ENCODE data around the gene BBC3. TPM values are rescaled to one million over a fixed set of nuclear protein-coding genes. Genes with fewer than 3 reads are reported as not detected.

The BBC3 gene
- total and polyA plus RNA-seq, 8 donors, result 5.5 to 19.4 (median 9.2) TPM

DNA sequence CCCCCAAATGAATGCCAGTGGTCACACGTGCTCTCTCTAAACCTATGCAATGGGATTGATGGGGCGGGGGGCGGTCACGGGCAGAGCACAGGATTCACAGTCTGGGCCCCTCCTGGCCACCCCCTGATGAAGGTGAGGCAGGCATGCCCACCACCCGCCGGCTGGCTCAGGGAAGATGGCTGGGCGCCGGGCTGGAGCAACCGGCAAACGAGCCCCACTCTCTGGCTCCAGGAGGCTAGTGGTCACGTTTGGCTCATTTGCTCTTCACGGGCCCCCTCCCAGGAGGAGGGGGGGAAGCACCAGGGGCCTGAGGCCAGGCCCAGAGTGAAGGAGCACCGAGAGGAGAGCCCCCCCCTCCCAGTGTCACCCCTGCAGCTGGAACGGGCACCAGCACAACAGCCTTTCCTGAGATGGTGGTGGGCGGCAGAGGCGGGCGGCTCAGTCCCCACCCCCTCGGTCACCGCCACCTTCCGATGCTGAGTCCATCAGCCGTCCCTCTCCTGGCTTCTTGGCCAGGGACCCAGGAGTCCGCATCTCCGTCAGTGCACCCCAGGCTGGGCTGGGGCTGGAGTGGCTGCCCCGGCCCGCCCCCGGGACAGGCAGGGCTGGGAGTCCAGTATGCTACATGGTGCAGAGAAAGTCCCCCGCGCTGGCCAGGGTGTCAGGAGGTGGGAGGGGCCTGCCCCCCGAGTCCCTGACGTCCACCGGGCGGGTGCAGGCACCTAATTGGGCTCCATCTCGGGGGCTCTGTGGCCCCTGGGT is 9.7 kb downstream of the BBC3 start:
- Histone ChIP-seq H3K27ac (no peak overlapping the region), H3K27me3 (no peaks in the 10 kb centered on the region), H3K36me3 (peaks cover 0 to 19% (median 8%) of the 10 kb centered on the region in 3 donors), H3K4me3 (no peak overlapping the region), H3K9me3 (no peaks in the 10 kb centered on the region), H3K4me1 (peaks cover 0 to 6% (median 5%) of the 10 kb centered on the region in 3 donors)
- intact Hi-C loops (cut with DNase I), result no loop called here
- TF ChIP-seq, protein P1, sequence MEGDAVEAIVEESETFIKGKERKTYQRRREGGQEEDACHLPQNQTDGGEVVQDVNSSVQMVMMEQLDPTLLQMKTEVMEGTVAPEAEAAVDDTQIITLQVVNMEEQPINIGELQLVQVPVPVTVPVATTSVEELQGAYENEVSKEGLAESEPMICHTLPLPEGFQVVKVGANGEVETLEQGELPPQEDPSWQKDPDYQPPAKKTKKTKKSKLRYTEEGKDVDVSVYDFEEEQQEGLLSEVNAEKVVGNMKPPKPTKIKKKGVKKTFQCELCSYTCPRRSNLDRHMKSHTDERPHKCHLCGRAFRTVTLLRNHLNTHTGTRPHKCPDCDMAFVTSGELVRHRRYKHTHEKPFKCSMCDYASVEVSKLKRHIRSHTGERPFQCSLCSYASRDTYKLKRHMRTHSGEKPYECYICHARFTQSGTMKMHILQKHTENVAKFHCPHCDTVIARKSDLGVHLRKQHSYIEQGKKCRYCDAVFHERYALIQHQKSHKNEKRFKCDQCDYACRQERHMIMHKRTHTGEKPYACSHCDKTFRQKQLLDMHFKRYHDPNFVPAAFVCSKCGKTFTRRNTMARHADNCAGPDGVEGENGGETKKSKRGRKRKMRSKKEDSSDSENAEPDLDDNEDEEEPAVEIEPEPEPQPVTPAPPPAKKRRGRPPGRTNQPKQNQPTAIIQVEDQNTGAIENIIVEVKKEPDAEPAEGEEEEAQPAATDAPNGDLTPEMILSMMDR (IDR thresholded peaks at IDR 0.05), result no peak
- ATAC-seq (no peak), FAIRE-seq (no peak), DNase-seq (peak in 1 of 6 donors; percentile 80)
- 90 to 94% methylated on average over 32 to 33 of the region's 33 CpGs for WGBS, 2 donors

DNA sequence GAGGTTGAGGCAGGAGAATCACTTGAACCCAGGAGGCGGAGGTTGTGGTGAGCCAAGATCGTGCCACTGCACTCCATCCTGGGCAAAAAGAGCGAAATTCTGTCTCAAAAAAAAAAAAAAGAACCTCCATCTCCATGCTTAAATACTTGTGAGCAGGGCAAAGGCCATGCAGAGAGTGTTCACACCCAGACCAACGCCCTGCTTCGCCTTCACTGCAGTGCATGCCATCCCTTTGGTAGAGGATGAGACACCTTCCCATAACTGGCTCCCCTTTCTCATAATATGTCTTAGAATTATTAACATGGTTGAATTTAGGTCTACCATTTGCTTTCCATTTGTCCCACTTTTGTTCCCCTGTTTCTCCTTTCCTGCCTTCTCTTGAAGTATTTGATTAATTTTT is 15.4 kb downstream of the BBC3 start:
- Histone ChIP-seq H3K4me1 (no peaks in the 10 kb centered on the region), H3K27ac (no peak overlapping the region), H3K9me3 (no peaks in the 10 kb centered on the region), H3K4me3 (no peak overlapping the region), H3K36me3 (peaks cover 0 to 3% (median 0%) of the 10 kb centered on the region in 3 donors), H3K27me3 (no peaks in the 10 kb centered on the region)
- 83 to 95% methylated on average over 5 of the region's 5 CpGs for WGBS, 2 donors
- TF ChIP-seq, protein P1 (IDR thresholded peaks at IDR 0.05), result no peak
- DNase-seq, result no peak
- intact Hi-C loops (cut with DNase I), result no loop called here
- FAIRE-seq, result no peak
- ATAC-seq, result no peak

DNA sequence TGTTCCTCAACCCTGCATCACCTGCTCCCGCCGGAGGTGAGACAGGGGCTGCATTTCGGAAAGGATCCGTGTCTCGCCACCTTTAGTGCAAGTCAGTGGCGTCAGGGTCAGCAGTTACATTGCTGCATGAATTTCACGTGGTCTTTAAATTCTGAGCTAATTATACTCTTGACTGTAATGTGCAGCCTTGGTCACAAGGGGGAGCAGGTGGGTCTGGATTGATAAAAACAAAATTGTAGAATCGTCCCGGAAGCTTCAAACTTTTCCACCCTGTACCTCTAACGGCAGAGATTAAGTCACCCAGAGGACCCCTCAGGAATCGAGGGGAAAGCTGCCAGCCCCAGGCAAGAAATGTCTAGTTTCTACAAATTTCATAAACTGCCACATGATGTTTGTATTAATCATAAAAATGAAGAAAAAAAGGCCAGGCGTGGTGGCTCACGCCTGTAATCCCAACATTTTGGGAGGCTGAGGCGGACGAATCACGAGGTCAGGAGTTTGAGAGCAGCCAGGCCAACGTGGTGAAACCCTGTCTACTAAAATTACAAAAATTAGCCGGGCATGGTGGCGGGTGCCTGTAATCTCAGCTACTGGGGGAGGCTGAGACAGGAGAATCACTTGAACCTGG is 20.2 kb downstream of the BBC3 start:
- peak; percentile 68 to 97 (median 90) for ATAC-seq
- intact Hi-C loops (cut with DNase I), result no loop called here
- Histone ChIP-seq H3K9me3 (no peaks in the 10 kb centered on the region), H3K4me1 (no peaks in the 10 kb centered on the region), H3K27ac (no peak overlapping the region), H3K4me3 (no peak overlapping the region), H3K36me3 (peaks cover 0 to 6% (median 5%) of the 10 kb centered on the region in 3 donors), H3K27me3 (no peaks in the 10 kb centered on the region)
- TF ChIP-seq, protein P1 (IDR thresholded peaks at IDR 0.05), result peak; percentile 46 to 75 (median 64)
- DNase-seq, result peak in 5 of 6 donors; percentile 62 to 84 (median 71)
- 27 to 32% methylated on average over 19 of the region's 19 CpGs for WGBS, 2 donors
- FAIRE-seq, result no peak

DNA sequence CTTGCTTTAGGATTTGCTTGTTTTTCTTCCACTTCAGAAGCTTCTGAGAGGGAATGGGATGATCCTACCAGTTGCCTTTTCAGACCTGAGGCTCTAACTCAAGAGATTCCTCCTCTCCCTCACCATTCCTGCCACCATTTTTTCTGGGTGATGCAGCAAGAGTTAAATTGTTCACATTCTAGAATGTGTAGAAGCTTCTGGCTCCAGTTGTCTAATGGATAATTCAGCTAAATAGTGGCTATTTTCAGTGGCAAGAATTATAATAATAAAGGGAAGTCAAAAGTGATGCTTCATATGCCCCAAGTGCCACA is 20.9 kb downstream of the BBC3 start:
- FAIRE-seq, result no peak
- intact Hi-C loops (cut with DNase I), result no loop called here

More for the DNA sequence above, 20.9 kb downstream of the BBC3 start:
- DNase-seq (no peak), ATAC-seq (no peak)
- TF ChIP-seq, protein P1 (IDR thresholded peaks at IDR 0.05), result no peak
- Histone ChIP-seq H3K4me1 (no peaks in the 10 kb centered on the region), H3K27ac (no peak overlapping the region), H3K27me3 (no peaks in the 10 kb centered on the region), H3K9me3 (no peaks in the 10 kb centered on the region), H3K4me3 (no peak overlapping the region), H3K36me3 (peaks cover 0 to 6% (median 5%) of the 10 kb centered on the region in 3 donors)

Measured in pancreas (tissue), 10 donors.